ENCODE results near the gene FOXO3. TPM values are rescaled to one million over a fixed set of nuclear protein-coding genes. Genes with fewer than 3 reads are reported as not detected.
A peak's percentile ranks its signal among the peaks of the same experiment; 100 is the strongest.

FOXO3 gene
- total RNA-seq, 6 experiments from 2014 or later, result 18.1 to 45.2 (median 23.8) TPM

DNA sequence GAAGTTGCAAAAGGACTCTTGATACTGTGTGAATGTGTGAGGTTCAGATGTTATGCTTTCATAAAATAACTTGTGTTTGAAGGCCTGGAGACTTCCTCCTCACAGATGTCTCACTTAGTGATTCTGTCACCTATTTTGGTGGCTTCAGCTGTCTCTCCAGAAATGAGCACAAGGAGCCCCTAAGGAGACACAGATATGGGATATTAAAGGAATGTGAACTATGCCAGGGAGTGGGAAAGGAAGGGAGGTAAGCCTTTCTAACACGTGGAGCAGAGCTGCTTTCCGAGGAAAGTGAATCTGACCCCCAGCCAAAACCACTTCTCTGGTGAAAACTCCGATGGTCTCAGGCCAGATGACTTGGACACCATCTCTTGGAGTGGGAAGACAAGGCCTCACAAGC lies 10.5 kb upstream of the FOXO3 start:
- Histone ChIP-seq H3K4me1 (peaks cover 0 to 8% (median 3%) of the 10 kb centered on the region in 4 donors), H3K4me3 (no peak overlapping the region), H3K36me3 (no peaks in the 10 kb centered on the region), H3K27ac (no peak overlapping the region), H3K9me3 (no peaks in the 10 kb centered on the region), H3K27me3 (no peaks in the 10 kb centered on the region)
- intact Hi-C loops (cut with DNase I), result loop anchor here in 1 of 2 donors (10.0 kb wide), 1 partner anchor 215 kb away; no protein-coding TSS in a partner anchor
- ATAC-seq, result no peak
- DNase-seq, result no peak
- WGBS (ENCODE audit: insufficient coverage, low coverage, low lambda C conversion rate, missing lambda C conversion rate), result 89% methylated on average over 3 of the region's 3 CpGs
- TF ChIP-seq POLR2A (IDR thresholded peaks at IDR 0.05), result no peak
- TF ChIP-seq, protein P1, sequence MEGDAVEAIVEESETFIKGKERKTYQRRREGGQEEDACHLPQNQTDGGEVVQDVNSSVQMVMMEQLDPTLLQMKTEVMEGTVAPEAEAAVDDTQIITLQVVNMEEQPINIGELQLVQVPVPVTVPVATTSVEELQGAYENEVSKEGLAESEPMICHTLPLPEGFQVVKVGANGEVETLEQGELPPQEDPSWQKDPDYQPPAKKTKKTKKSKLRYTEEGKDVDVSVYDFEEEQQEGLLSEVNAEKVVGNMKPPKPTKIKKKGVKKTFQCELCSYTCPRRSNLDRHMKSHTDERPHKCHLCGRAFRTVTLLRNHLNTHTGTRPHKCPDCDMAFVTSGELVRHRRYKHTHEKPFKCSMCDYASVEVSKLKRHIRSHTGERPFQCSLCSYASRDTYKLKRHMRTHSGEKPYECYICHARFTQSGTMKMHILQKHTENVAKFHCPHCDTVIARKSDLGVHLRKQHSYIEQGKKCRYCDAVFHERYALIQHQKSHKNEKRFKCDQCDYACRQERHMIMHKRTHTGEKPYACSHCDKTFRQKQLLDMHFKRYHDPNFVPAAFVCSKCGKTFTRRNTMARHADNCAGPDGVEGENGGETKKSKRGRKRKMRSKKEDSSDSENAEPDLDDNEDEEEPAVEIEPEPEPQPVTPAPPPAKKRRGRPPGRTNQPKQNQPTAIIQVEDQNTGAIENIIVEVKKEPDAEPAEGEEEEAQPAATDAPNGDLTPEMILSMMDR (IDR thresholded peaks at IDR 0.05), result no peak

DNA sequence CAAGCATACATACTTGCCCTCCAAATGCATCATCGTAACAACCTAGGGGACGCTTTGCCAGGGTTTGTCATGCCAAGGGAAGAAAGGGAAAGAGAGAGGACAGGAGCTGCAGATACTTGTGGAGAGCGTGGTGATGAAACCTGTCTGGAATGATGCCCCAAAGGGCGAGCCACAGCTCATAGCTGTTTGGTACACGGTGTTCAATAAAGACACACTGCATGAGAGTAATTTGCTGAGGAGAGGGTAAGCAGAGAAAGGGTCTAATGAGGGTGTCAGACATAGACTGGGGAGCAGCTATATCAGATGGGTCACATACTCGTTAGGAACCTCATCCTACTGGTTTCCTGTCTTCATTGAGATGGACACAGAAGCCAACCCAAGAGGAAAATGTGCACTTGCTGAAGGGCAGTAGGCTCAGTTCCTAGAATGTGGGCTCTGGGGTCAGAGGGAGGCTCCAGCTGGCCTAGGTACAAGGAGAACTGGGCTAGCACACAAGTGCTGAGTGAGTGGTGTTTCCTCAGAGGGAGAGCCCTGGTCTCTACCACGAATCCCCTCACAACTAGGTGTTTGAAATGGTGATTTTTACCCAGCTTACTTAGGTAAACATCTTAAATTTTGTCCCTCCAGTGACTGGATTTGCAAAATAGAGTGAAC lies 5.2 kb upstream of the FOXO3 start:
- Histone ChIP-seq H3K27me3 (no peaks in the 10 kb centered on the region), H3K4me3 (no peak overlapping the region), H3K27ac (peak overlapping the region in 2 of 3 donors; percentile 41 to 51), H3K4me1 (peaks cover 0 to 30% (median 12%) of the 10 kb centered on the region in 4 donors), H3K36me3 (no peaks in the 10 kb centered on the region), H3K9me3 (no peaks in the 10 kb centered on the region)
- ATAC-seq, result peak in 2 of 4 donors; percentile 8
- no peak for TF ChIP-seq POLR2A (IDR thresholded peaks at IDR 0.05)
- TF ChIP-seq, protein P1 (IDR thresholded peaks at IDR 0.05), result no peak
- DNase-seq, result peak; percentile 48 to 84 (median 69)
- intact Hi-C loops (cut with DNase I), result loop anchor here in 1 of 2 donors (10.0 kb wide), 1 partner anchor 209 kb away; no protein-coding TSS in a partner anchor
- 37% methylated on average over 6 of the region's 7 CpGs for WGBS (ENCODE audit: insufficient coverage, low coverage, low lambda C conversion rate, missing lambda C conversion rate)

DNA sequence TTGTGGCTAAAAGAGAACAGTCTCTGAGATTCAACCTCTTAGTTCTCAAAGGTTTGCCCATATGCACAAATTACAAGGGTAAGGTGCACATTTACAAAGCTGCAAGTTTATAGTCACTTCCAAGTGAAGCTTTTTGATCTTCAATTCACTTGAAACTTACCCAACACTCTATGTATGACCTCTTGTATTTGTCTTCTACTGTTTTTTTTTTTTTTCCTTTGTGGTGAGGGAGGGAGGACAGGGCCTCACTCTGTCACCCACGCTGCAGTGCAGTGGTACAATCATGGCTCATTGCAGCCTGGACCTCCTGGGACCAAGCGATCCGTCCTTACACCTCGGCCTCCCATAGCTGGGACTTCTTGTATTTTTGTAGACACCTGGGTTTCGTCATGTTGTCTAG lies 4.5 kb upstream of the FOXO3 start:
- H3K27me3 ChIP-seq, result no peaks in the 10 kb centered on the region
- peaks cover 0 to 30% (median 12%) of the 10 kb centered on the region in 4 donors for H3K4me1 ChIP-seq
- H3K27ac ChIP-seq, result no peak overlapping the region
- intact Hi-C loops (cut with DNase I), result loop anchor here in 1 of 2 donors (10.0 kb wide), 1 partner anchor 209 kb away; no protein-coding TSS in a partner anchor
- DNase-seq, result no peak
- WGBS (ENCODE audit: insufficient coverage, low coverage, low lambda C conversion rate, missing lambda C conversion rate), result no CpG with 5 or more reads among the region's 5 CpGs
- TF ChIP-seq POLR2A (IDR thresholded peaks at IDR 0.05), result no peak
- TF ChIP-seq, protein P1 (IDR thresholded peaks at IDR 0.05), result no peak
- no peaks in the 10 kb centered on the region for H3K36me3 ChIP-seq
- H3K9me3 ChIP-seq, result no peaks in the 10 kb centered on the region
- no peak for ATAC-seq
- no peak overlapping the region for H3K4me3 ChIP-seq

DNA sequence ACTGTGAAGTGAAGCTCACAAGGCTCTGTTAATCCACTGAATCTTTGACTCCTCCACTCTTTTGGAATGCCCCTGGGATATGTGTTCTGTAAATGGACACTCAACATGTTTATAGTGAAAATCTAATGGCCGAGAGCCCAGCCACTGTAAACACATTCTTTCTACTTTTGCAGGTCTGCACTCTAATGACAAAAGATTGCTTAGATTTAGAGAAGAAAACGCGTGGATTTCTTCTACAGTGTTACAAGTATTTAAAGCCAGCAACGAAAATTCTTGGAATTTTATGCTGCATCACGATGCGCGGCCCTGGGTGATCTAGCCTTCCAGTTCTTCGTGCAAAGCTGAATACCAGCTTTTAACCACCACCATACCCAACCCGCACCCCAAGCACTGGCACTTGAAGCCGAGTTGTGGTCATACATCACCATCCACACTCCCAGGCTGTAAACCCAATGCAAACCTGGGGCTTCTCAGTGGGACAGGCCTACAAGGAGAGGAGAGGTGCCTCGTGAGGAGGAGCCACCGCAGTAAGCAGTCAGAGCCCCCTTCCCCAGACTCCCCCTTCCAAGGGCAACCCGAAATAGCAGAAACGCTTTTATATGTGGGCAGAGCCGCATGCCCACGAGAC lies 3.7 kb upstream of the FOXO3 start:
- no peaks in the 10 kb centered on the region for H3K9me3 ChIP-seq
- H3K27me3 ChIP-seq, result no peaks in the 10 kb centered on the region
- H3K4me3 ChIP-seq, result peak overlapping the region; percentile 56 to 92 (median 83)
- peaks cover 0 to 30% (median 12%) of the 10 kb centered on the region in 4 donors for H3K4me1 ChIP-seq
- no peaks in the 10 kb centered on the region for H3K36me3 ChIP-seq
- peak overlapping the region; percentile 94 to 99 (median 99) for H3K27ac ChIP-seq
- ATAC-seq, result no peak
- TF ChIP-seq, protein P1 (IDR thresholded peaks at IDR 0.05), result no peak
- TF ChIP-seq POLR2A (IDR thresholded peaks at IDR 0.05), result no peak
- DNase-seq, result no peak
- intact Hi-C loops (cut with DNase I), result loop anchor here in 1 of 2 donors (10.0 kb wide), 1 partner anchor 208 kb away; no protein-coding TSS in a partner anchor
- 94% methylated on average over 8 of the region's 16 CpGs for whole genome bisulfite sequencing (ENCODE audit: insufficient coverage, low coverage, low lambda C conversion rate, missing lambda C conversion rate)

Data from right lobe of liver (tissue), 6 donors.